Gastroesophageal sphincter (tissue), 4 donors: ENCODE results near the gene STK11IP. TPM values are rescaled to one million over a fixed set of nuclear protein-coding genes. Genes with fewer than 3 reads are reported as not detected.

ENCODE experiments used
- ATAC-seq: fragments of 150-250 bp; one replicate; pipeline ENCODE4 v1.9.1; 2016; ENCODE audit warnings: mild to moderate bottlenecking, moderate library complexity
- H3K27ac ChIP-seq, 4 donors: fragments of 200-600 bp; sonication (generic) in 3 of 4; 1 replicate in 3 of 4; 2 replicates in 1 of 4; pipeline ENCODE4 v1.5.1; 2016 to 2019
- H3K27me3 ChIP-seq: fragments of 200-600 bp; sonication (generic); one replicate; pipeline ENCODE4 v1.5.1; 2019
- H3K36me3 ChIP-seq, 2 donors: fragments of 200-600 bp; sonication (generic); one replicate each; pipeline ENCODE4 v1.5.1; 2019; ENCODE audit warnings: control low read depth in 1 of 2
- H3K4me1 ChIP-seq, 3 donors: fragments of 200-600 bp; sonication (generic); 1 replicate in 2 of 3; 2 replicates in 1 of 3; pipeline ENCODE4 v1.5.1; 2016 to 2019; ENCODE audit warnings: control low read depth in 2 of 3
- H3K4me3 ChIP-seq, 2 donors: fragments of 200-600 bp; sonication (generic); one replicate each; pipeline ENCODE4 v1.5.1; 2019; ENCODE audit warnings: mild to moderate bottlenecking in 1 of 2, moderate library complexity in 1 of 2
- H3K9me3 ChIP-seq, 3 donors: fragments of 200-600 bp; sonication (generic); one replicate each; pipeline ENCODE4 v1.5.1; 2017 to 2019; ENCODE audit warnings: control low read depth in 2 of 3
- CTCF ChIP-seq, 4 experiments: fragments of 200-600 bp in 2 of 4; fragments of 450-650 bp in 2 of 4; sonication (generic) in 1 of 4; IDR thresholded peaks; one replicate each; pipeline ENCODE4 v1.5.1; 2017 to 2019; ENCODE audit warnings: antibody characterized with exemption in 4 of 4, mild to moderate bottlenecking in 2 of 4, moderate library complexity in 2 of 4
- EP300 ChIP-seq: sonication (generic); formaldehyde crosslinking; IDR thresholded peaks from one replicate; pipeline ENCODE4 v1.6.1; 2017; ENCODE audit warnings: antibody characterized with exemption, mild to moderate bottlenecking
- POLR2A ChIP-seq, 2 donors: fragments of 450-650 bp; IDR thresholded peaks; one replicate each; pipeline ENCODE4 v1.6.1; 2017; ENCODE audit warnings: antibody characterized with exemption in 2 of 2, mild to moderate bottlenecking in 2 of 2, moderate library complexity in 1 of 2
- POLR2AphosphoS5 ChIP-seq: sonication (generic); formaldehyde crosslinking; IDR thresholded peaks from one replicate; pipeline ENCODE4 v1.6.1; 2017; ENCODE audit warnings: antibody characterized with exemption
- WGBS, 2 donors: methylation state at CpG; one replicate each; pipeline ENCODE4 v1.1.5; 2018; ENCODE audit warnings: low coverage in 1 of 2; 5-methylcytosine and 5-hydroxymethylcytosine counted together
- total RNA-seq, 4 donors: library from RNA; depleted of rRNA; stranded (reverse); fragments of >200 nt; gene quantifications; one replicate each; pipeline ENCODE4 v1.1.0, GENCODE V29; 2016

Gene STK11IP
- total RNA-seq, 4 donors from 2014 or later: 7.0 to 19.2 (median 14.7) TPM

- H3K4me3 ChIP-seq: no peak overlapping the region
- WGBS, 2 donors: 87 to 92% methylated on average over 4 to 10 of the region's 15 CpGs
- ATAC-seq: no peak
Observed at GRCh38 chr2:219634171-219634940, 36.7 kb downstream of the STK11IP start.

DNA sequence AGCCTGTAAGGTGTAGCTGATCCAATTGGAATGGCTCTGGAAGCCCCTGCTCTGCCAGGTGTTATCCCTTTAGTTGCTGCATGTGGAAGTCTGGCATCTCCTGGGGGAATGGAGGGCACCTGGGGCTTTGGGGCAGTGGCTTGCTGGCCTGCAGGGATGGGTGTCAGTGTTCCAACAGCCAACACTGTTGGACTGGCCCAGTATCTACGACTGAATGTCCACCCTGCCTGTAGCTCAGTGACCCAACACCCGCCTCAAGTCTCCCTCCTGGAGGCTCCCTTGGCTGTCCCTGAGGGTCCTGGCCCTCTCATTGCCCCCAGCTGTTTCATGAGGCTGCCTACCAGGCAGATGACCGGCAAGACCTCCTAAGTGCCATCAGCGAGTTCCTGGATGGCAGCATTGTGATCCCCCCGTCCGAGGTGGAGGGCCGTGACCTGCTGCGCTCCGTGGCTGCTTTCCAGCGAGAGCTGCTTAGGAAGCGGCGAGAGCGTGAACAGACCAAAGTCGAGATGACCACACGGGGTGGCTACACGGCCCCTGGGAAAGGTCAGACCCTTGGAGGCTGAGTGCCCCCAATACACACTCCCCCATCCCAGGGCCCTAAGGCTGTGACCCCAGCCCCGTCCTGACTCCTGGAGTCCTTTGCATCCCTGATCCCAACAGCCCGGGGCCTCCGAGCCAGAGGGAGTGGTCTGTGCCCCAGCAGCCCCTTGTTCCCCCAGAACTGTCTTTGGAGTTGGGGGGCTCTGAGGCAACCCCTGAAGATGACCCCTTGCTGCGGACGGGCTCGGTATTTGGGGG is 37.5 kb downstream of the STK11IP start:
- H3K4me1 ChIP-seq: no peaks in the 10 kb centered on the region
- no peaks in the 10 kb centered on the region for H3K27me3 ChIP-seq
- no peak overlapping the region for H3K27ac ChIP-seq
- H3K4me3 ChIP-seq: no peak overlapping the region
- H3K9me3 ChIP-seq: no peaks in the 10 kb centered on the region
- 67% methylated on average over 1 of the region's 22 CpGs; no CpG with 5 or more reads in 1 of the 2 donors for WGBS, 2 donors
- no peak for ATAC-seq
- H3K36me3 ChIP-seq: peaks cover 0 to 51% of the 10 kb centered on the region in 2 donors
- TF ChIP-seq POLR2AphosphoS5 (no peak), EP300 (no peak), POLR2A (IDR thresholded peaks at IDR 0.05) (no peak), CTCF (IDR thresholded peaks at IDR 0.05) (no peak)

More at GRCh38 chr2:219634171-219634940, 36.7 kb downstream of the STK11IP start:
- Histone ChIP-seq H3K36me3 (peaks cover 0 to 48% of the 10 kb centered on the region in 2 donors), H3K4me1 (no peaks in the 10 kb centered on the region), H3K9me3 (no peaks in the 10 kb centered on the region), H3K27me3 (no peaks in the 10 kb centered on the region), H3K27ac (no peak overlapping the region)
- TF ChIP-seq POLR2A (IDR thresholded peaks at IDR 0.05): no peak
- no peak for TF ChIP-seq POLR2AphosphoS5
- TF ChIP-seq CTCF (IDR thresholded peaks at IDR 0.05): no peak
- TF ChIP-seq EP300: no peak

DNA sequence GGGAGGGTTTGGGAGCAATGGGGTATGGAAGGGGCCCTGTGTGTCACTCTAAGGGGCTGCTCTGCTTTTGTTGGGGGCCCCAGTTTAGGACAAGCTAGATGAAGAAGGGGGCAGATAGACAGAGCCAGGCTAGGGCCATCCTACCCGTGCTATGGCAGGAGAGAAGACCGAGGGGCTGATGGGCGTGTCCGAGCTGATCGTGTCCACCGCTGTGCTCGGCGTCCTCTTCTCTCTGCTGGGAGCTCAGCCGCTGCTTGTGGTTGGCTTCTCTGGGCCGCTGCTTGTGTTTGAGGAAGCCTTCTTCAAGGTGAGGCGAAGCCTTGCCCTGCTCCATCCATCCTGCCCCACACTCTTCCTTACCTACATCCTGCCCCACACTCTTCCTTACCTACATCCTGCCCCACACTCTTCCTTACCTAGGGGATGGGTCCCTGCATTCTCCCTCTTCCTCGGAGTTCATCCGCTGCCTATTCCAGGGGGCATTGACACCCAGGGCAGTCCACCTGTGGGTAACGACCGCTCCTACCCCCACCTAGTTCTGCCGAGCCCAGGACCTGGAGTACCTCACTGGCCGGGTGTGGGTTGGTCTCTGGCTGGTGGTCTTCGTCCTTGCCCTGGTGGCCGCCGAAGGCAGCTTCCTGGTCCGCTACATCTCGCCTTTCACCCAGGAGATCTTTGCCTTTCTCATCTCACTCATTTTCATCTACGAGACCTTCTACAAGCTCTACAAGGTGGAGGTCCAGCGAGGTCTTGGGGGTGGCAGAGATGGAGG is 38.7 kb downstream of the STK11IP start:
- H3K9me3 ChIP-seq: no peaks in the 10 kb centered on the region
- no peaks in the 10 kb centered on the region for H3K4me1 ChIP-seq
- no peak for ATAC-seq
- no peak overlapping the region for H3K4me3 ChIP-seq
- H3K27ac ChIP-seq: no peak overlapping the region
- TF ChIP-seq EP300: no peak
- TF ChIP-seq CTCF (IDR thresholded peaks at IDR 0.05): no peak
- TF ChIP-seq POLR2AphosphoS5: no peak
- TF ChIP-seq POLR2A (IDR thresholded peaks at IDR 0.05): no peak
- peaks cover 0 to 51% of the 10 kb centered on the region in 2 donors for H3K36me3 ChIP-seq
- 50 to 93% methylated on average over 2 to 7 of the region's 24 CpGs for WGBS, 2 donors
- no peaks in the 10 kb centered on the region for H3K27me3 ChIP-seq

GRCh38 chr2:219636941-219637841 is 39.5 kb downstream of the STK11IP start:
- Histone ChIP-seq H3K4me1 (peaks cover 0 to 5% (median 0%) of the 10 kb centered on the region in 3 donors), H3K36me3 (peaks cover 0 to 47% of the 10 kb centered on the region in 2 donors), H3K4me3 (no peak overlapping the region), H3K27ac (no peak overlapping the region), H3K27me3 (no peaks in the 10 kb centered on the region), H3K9me3 (no peaks in the 10 kb centered on the region)
- WGBS, 2 donors: 66 to 80% methylated on average over 3 to 4 of the region's 13 CpGs
- no peak for ATAC-seq
- TF ChIP-seq EP300 (no peak), POLR2AphosphoS5 (no peak), POLR2A (IDR thresholded peaks at IDR 0.05) (no peak), CTCF (IDR thresholded peaks at IDR 0.05) (no peak)
